ENCODE measurements around the gene SNCA. TPM values are rescaled to one million over a fixed set of nuclear protein-coding genes. Genes with fewer than 3 reads are reported as not detected.

Gene SNCA
- total RNA-seq, 3 donors from 2014 or later (not counting 1 experiment from before 2014, with no cell fraction given), result 0.58 to 2.0 (median 1.2) TPM

- no peak for TF ChIP-seq CTCF (IDR thresholded peaks at IDR 0.05)
- Histone ChIP-seq H3K36me3 (ENCODE audit: control insufficient read depth, insufficient read depth, low read length) (no peaks in the 10 kb centered on the region), H3K27me3 (ENCODE audit: control insufficient read depth, insufficient read depth, low read length) (no peaks in the 10 kb centered on the region), H3K4me3 (ENCODE audit: low read length) (no peak overlapping the region), H3K9me3 (ENCODE audit: control insufficient read depth, insufficient read depth, low read length) (no peaks in the 10 kb centered on the region), H3K4me1 (ENCODE audit: control insufficient read depth, insufficient read depth, low read length) (no peaks in the 10 kb centered on the region), H3K27ac (ENCODE audit: low read length) (no peak overlapping the region)
- H3K4me3 Mint-ChIP-seq, result no peak overlapping the region
- no peaks in the 10 kb centered on the region for H3K27me3 Mint-ChIP-seq (ENCODE audit: low read depth in 2 of 2)
- H3K4me1 Mint-ChIP-seq, result no peaks in the 10 kb centered on the region
- intact Hi-C loops (cut with micrococcal nuclease), result no loop called here
- ATAC-seq (no peak), DNase-seq (no peak)
- no CpG with 5 or more reads among the region's 2 CpGs for WGBS (ENCODE audit: insufficient coverage)
- no peak overlapping the region for H3K27ac Mint-ChIP-seq
- no peaks in the 10 kb centered on the region for H3K36me3 Mint-ChIP-seq
- H3K9me3 Mint-ChIP-seq, result no peaks in the 10 kb centered on the region
Observed at GRCh38 chr4:89724716-89725115, 112.2 kb downstream of the SNCA start.

GRCh38 chr4:89723096-89723495, 113.9 kb downstream of the SNCA start:
- intact Hi-C loops (cut with micrococcal nuclease), result no loop called here
- Mint-ChIP-seq H3K4me1 (no peaks in the 10 kb centered on the region), H3K27ac (no peak overlapping the region), H3K4me3 (no peak overlapping the region), H3K9me3 (no peaks in the 10 kb centered on the region), H3K36me3 (no peaks in the 10 kb centered on the region), H3K27me3 (ENCODE audit: low read depth in 2 of 2) (no peaks in the 10 kb centered on the region)
- Histone ChIP-seq H3K27ac (ENCODE audit: low read length) (no peak overlapping the region), H3K36me3 (ENCODE audit: control insufficient read depth, insufficient read depth, low read length) (no peaks in the 10 kb centered on the region), H3K4me3 (ENCODE audit: low read length) (no peak overlapping the region), H3K4me1 (ENCODE audit: control insufficient read depth, insufficient read depth, low read length) (no peaks in the 10 kb centered on the region), H3K9me3 (ENCODE audit: control insufficient read depth, insufficient read depth, low read length) (no peaks in the 10 kb centered on the region), H3K27me3 (ENCODE audit: control insufficient read depth, insufficient read depth, low read length) (no peaks in the 10 kb centered on the region)
- DNase-seq, result no peak
- TF ChIP-seq CTCF (IDR thresholded peaks at IDR 0.05), result no peak
- ATAC-seq, result no peak
- WGBS (ENCODE audit: insufficient coverage), result 90% methylated on average over 2 of the region's 5 CpGs

GRCh38 chr4:89722517-89722916, 114.4 kb downstream of the SNCA start:
- H3K27ac ChIP-seq (ENCODE audit: low read length), result no peak overlapping the region
- ATAC-seq (peak in 1 of 3 donors; percentile 50), DNase-seq (no peak)
- H3K36me3 ChIP-seq (ENCODE audit: control insufficient read depth, insufficient read depth, low read length), result no peaks in the 10 kb centered on the region
- intact Hi-C loops (cut with micrococcal nuclease), result no loop called here
- Mint-ChIP-seq H3K27ac (no peak overlapping the region), H3K27me3 (ENCODE audit: low read depth in 2 of 2) (peaks cover 0 to 3% of the 10 kb centered on the region in 2 donors), H3K4me3 (no peak overlapping the region), H3K9me3 (no peaks in the 10 kb centered on the region), H3K4me1 (no peaks in the 10 kb centered on the region), H3K36me3 (no peaks in the 10 kb centered on the region)
- H3K4me1 ChIP-seq (ENCODE audit: control insufficient read depth, insufficient read depth, low read length), result no peaks in the 10 kb centered on the region
- no peak overlapping the region for H3K4me3 ChIP-seq (ENCODE audit: low read length)
- no CpG with 5 or more reads among the region's 2 CpGs for WGBS (ENCODE audit: insufficient coverage)
- TF ChIP-seq CTCF (IDR thresholded peaks at IDR 0.05), result no peak
- no peaks in the 10 kb centered on the region for H3K27me3 ChIP-seq (ENCODE audit: control insufficient read depth, insufficient read depth, low read length)
- H3K9me3 ChIP-seq (ENCODE audit: control insufficient read depth, insufficient read depth, low read length), result no peaks in the 10 kb centered on the region

GRCh38 chr4:89720981-89721380, 116.0 kb downstream of the SNCA start:
- H3K27ac Mint-ChIP-seq, result no peak overlapping the region
- peaks cover 0 to 3% of the 10 kb centered on the region in 2 donors for H3K27me3 Mint-ChIP-seq (ENCODE audit: low read depth in 2 of 2)
- no peaks in the 10 kb centered on the region for H3K4me1 Mint-ChIP-seq
- Histone ChIP-seq H3K9me3 (ENCODE audit: control insufficient read depth, insufficient read depth, low read length) (no peaks in the 10 kb centered on the region), H3K36me3 (ENCODE audit: control insufficient read depth, insufficient read depth, low read length) (no peaks in the 10 kb centered on the region), H3K27ac (ENCODE audit: low read length) (no peak overlapping the region), H3K4me3 (ENCODE audit: low read length) (no peak overlapping the region), H3K4me1 (ENCODE audit: control insufficient read depth, insufficient read depth, low read length) (no peaks in the 10 kb centered on the region), H3K27me3 (ENCODE audit: control insufficient read depth, insufficient read depth, low read length) (no peaks in the 10 kb centered on the region)
- no peaks in the 10 kb centered on the region for H3K36me3 Mint-ChIP-seq
- ATAC-seq, result no peak
- no peak overlapping the region for H3K4me3 Mint-ChIP-seq
- intact Hi-C loops (cut with micrococcal nuclease), result no loop called here
- no peak for TF ChIP-seq CTCF (IDR thresholded peaks at IDR 0.05)
- DNase-seq, result no peak
- WGBS (ENCODE audit: insufficient coverage), result 75% methylated on average over 1 of the region's 2 CpGs
- no peaks in the 10 kb centered on the region for H3K9me3 Mint-ChIP-seq

Measured in natural killer cell (primary cell).